GM21515 (cell line): ENCODE data around the gene RIPOR1.
"Not testable (repeated sequence)": the region's sequence is repeated elsewhere in the genome, so short reads cannot be mapped to it uniquely, and the experiment has no call there.

Experiments used
- ATAC-seq: cut with Tn5 transposase; IDR thresholded peaks from one replicate; pipeline ENCODE4 v1.9.1; 2021; ENCODE audit not compliant: unreplicated experiment

RIPOR1 gene

GRCh38 chr16:67517155-67517445 is 11.5 kb upstream of the RIPOR1 start:
- no peak for ATAC-seq

GRCh38 chr16:67517661-67518423 is 10.8 kb upstream of the RIPOR1 start:
- ATAC-seq: no peak

- ATAC-seq: no peak
Observed at GRCh38 chr16:67518676-67519075, 10.0 kb upstream of the RIPOR1 start.

GRCh38 chr16:67519242-67519641 is 9.4 kb upstream of the RIPOR1 start:
- ATAC-seq: no peak

GRCh38 chr16:67521095-67521804 is 7.4 kb upstream of the RIPOR1 start:
- ATAC-seq: peak; percentile 73

GRCh38 chr16:67525176-67525860 is 3.3 kb upstream of the RIPOR1 start:
- no peak for ATAC-seq

- ATAC-seq: no peak
Observed at GRCh38 chr16:67526149-67526791, 2.4 kb upstream of the RIPOR1 start.

- ATAC-seq: no peak
Observed at GRCh38 chr16:67528870-67529581, 397 bp downstream of the RIPOR1 start.

- no peak for ATAC-seq
Observed at GRCh38 chr16:67529582-67530012, 968 bp downstream of the RIPOR1 start.

GRCh38 chr16:67530013-67530939 is 1.6 kb downstream of the RIPOR1 start:
- ATAC-seq: no peak

- no peak for ATAC-seq
Observed at GRCh38 chr16:67531247-67531646, 2.6 kb downstream of the RIPOR1 start.

- no peak for ATAC-seq
Observed at GRCh38 chr16:67533024-67533560, 4.5 kb downstream of the RIPOR1 start.

GRCh38 chr16:67533987-67534386 is 5.4 kb downstream of the RIPOR1 start:
- ATAC-seq: not testable (repeated sequence)

- ATAC-seq: no peak
Observed at GRCh38 chr16:67534431-67534830, 5.8 kb downstream of the RIPOR1 start.

GRCh38 chr16:67535201-67535600 is 6.6 kb downstream of the RIPOR1 start:
- no peak for ATAC-seq

- ATAC-seq: no peak
Observed at GRCh38 chr16:67537270-67537635, 8.6 kb downstream of the RIPOR1 start.

- no peak for ATAC-seq
Observed at GRCh38 chr16:67537636-67538591, 9.3 kb downstream of the RIPOR1 start.

GRCh38 chr16:67538666-67539101 is 10.1 kb downstream of the RIPOR1 start:
- no peak for ATAC-seq
